GM12878 (cell line): ENCODE measurements around the gene ZNF69.

Source experiments
- CREB1 ChIP-seq: IDR thresholded peaks from 2 replicates; pipeline ENCODE4 v1.6.1; 2012; ENCODE audit warnings: low read depth, mild to moderate bottlenecking, inconsistent platforms
- DPF2 ChIP-seq: fragments of 450-650 bp; IDR thresholded peaks from 2 replicates; pipeline ENCODE4 v1.6.1; 2017; ENCODE audit warnings: mild to moderate bottlenecking
- E2F8 ChIP-seq: fragments of 450-650 bp; IDR thresholded peaks from 2 replicates; pipeline ENCODE4 v1.6.1; 2018; ENCODE audit warnings: mild to moderate bottlenecking, low read depth, moderate library complexity; ENCODE audit not compliant: partially characterized antibody
- EGR1 ChIP-seq, 2 experiments: IDR thresholded peaks; 1 replicate in 1 of 2; 2 replicates in 1 of 2; pipeline ENCODE4 v1.6.1; 2011 to 2012; ENCODE audit warnings: low read depth in 2 of 2, low read length in 2 of 2, borderline replicate concordance in 1 of 2, mild to moderate bottlenecking in 1 of 2, moderate library complexity in 1 of 2
- ESRRA ChIP-seq: IDR thresholded peaks from 2 replicates; pipeline ENCODE4 v1.6.1; 2012; ENCODE audit warnings: mild to moderate bottlenecking, low read length, improper control_type of control experiment
- SP1 ChIP-seq: IDR thresholded peaks from one replicate; pipeline ENCODE4 v1.6.1; 2011; ENCODE audit warnings: low read depth, low read length
- YY1 ChIP-seq: IDR thresholded peaks from 2 replicates; pipeline ENCODE4 v1.6.1; 2011; ENCODE audit warnings: low read depth, mild to moderate bottlenecking, low read length
- TF ChIP-seq, protein P1 (sequence below), 3 experiments: IDR thresholded peaks in 2 of 3; conservative IDR thresholded peaks in 1 of 3; 2 replicates each; pipeline ENCODE4 v1.5.1; 2011; ENCODE audit warnings: low read depth in 3 of 3, low read length in 3 of 3, mild to moderate bottlenecking in 3 of 3, control low read depth in 2 of 3, moderate library complexity in 2 of 3, inconsistent platforms in 1 of 3, mixed read lengths in 1 of 3; ENCODE audit not compliant: control insufficient read depth in 2 of 3, insufficient read depth in 1 of 3; ENCODE audit errors: extremely low read depth in 1 of 3

DNA sequence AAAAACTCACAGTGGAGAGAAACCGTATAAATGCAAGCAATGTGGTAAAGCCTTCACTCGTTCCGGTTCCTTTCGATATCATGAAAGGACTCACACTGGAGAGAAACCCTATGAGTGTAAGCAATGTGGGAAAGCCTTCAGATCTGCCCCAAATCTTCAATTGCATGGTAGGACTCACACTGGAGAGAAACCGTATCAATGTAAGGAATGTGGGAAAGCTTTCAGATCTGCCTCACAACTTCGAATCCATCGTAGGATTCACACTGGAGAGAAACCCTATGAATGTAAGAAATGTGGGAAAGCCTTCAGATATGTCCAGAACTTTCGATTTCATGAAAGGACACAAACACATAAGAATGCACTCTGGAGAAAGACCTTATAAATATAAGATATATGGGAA lies 19.4 kb upstream of the ZNF69 start:
- no peak for TF ChIP-seq ESRRA
- TF ChIP-seq, protein P1, sequence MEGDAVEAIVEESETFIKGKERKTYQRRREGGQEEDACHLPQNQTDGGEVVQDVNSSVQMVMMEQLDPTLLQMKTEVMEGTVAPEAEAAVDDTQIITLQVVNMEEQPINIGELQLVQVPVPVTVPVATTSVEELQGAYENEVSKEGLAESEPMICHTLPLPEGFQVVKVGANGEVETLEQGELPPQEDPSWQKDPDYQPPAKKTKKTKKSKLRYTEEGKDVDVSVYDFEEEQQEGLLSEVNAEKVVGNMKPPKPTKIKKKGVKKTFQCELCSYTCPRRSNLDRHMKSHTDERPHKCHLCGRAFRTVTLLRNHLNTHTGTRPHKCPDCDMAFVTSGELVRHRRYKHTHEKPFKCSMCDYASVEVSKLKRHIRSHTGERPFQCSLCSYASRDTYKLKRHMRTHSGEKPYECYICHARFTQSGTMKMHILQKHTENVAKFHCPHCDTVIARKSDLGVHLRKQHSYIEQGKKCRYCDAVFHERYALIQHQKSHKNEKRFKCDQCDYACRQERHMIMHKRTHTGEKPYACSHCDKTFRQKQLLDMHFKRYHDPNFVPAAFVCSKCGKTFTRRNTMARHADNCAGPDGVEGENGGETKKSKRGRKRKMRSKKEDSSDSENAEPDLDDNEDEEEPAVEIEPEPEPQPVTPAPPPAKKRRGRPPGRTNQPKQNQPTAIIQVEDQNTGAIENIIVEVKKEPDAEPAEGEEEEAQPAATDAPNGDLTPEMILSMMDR (IDR thresholded peaks at IDR 0.05 in 2 of 3, conservative IDR thresholded peaks at IDR 0.05 in 1 of 3; ENCODE audit: control insufficient read depth in 2 of 3, extremely low read depth in 1 of 3, insufficient read depth in 1 of 3, low read depth in 3 of 3, low read length in 3 of 3): no peak
- TF ChIP-seq CREB1: no peak
- TF ChIP-seq SP1: no peak
- TF ChIP-seq E2F8: no peak
- no peak for TF ChIP-seq YY1
- TF ChIP-seq DPF2: no peak
- no peak for TF ChIP-seq EGR1 (IDR thresholded peaks at IDR 0.05; ENCODE audit: borderline replicate concordance in 1 of 2, low read depth in 2 of 2, low read length in 2 of 2)
